PFSK-1 (cell line): ENCODE measurements around the gene RPS4Y1.

Experiments used
- FOXP2 ChIP-seq: optimal IDR thresholded peaks from 2 replicates; pipeline ENCODE3; 2011; ENCODE audit warnings: borderline replicate concordance, control low read depth, inconsistent platforms; ENCODE audit not compliant: insufficient read depth; ENCODE audit errors: extremely low read length, extremely low read depth
- POLR2AphosphoS5 ChIP-seq: IDR thresholded peaks from 2 replicates; pipeline ENCODE4 v1.6.1; 2012; ENCODE audit warnings: low read depth, mild to moderate bottlenecking, control low read depth, low read length, moderate library complexity
- SIN3A ChIP-seq: IDR thresholded peaks from 2 replicates; pipeline ENCODE4 v1.6.1; 2012; ENCODE audit warnings: mild to moderate bottlenecking, low read length, moderate library complexity, borderline replicate concordance; ENCODE audit not compliant: insufficient read depth
- TAF1 ChIP-seq: IDR thresholded peaks from 2 replicates; pipeline ENCODE4 v1.6.1; 2012; ENCODE audit warnings: low read length, control low read depth, borderline replicate concordance; ENCODE audit not compliant: insufficient read depth
- TF ChIP-seq, protein P1 (sequence below), 2 experiments: IDR thresholded peaks; 2 replicates each; pipeline versions ENCODE4 v1.6.1 to v1.8.0; 2011 to 2012; ENCODE audit warnings: low read depth in 2 of 2, low read length in 2 of 2, control low read depth in 1 of 2, inconsistent platforms in 1 of 2, mild to moderate bottlenecking in 1 of 2, moderate library complexity in 1 of 2; ENCODE audit not compliant: insufficient read depth in 1 of 2

RPS4Y1 gene

DNA sequence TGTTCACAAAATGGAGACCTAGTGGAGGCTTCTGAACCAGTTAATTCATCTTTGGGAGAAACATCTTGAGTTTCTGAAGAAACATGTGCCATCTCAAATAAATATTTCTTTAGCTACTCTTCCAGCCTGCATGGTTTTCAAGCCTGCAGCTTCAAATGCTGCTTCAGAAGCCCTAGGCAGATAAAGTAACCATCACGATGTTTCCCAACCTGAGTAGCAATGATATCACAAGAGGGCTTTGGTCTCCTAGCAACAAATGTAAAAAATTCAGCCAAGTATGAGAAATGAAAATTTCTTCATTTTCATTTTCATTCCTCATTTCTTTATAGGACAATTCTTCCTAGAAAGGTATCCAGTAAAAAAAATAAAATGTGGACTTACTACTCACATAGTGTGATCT, 42.2 kb downstream of the RPS4Y1 start:
- TF ChIP-seq POLR2AphosphoS5 (no peak), SIN3A (no peak), FOXP2 (no peak), TAF1 (no peak)
- TF ChIP-seq, protein P1, sequence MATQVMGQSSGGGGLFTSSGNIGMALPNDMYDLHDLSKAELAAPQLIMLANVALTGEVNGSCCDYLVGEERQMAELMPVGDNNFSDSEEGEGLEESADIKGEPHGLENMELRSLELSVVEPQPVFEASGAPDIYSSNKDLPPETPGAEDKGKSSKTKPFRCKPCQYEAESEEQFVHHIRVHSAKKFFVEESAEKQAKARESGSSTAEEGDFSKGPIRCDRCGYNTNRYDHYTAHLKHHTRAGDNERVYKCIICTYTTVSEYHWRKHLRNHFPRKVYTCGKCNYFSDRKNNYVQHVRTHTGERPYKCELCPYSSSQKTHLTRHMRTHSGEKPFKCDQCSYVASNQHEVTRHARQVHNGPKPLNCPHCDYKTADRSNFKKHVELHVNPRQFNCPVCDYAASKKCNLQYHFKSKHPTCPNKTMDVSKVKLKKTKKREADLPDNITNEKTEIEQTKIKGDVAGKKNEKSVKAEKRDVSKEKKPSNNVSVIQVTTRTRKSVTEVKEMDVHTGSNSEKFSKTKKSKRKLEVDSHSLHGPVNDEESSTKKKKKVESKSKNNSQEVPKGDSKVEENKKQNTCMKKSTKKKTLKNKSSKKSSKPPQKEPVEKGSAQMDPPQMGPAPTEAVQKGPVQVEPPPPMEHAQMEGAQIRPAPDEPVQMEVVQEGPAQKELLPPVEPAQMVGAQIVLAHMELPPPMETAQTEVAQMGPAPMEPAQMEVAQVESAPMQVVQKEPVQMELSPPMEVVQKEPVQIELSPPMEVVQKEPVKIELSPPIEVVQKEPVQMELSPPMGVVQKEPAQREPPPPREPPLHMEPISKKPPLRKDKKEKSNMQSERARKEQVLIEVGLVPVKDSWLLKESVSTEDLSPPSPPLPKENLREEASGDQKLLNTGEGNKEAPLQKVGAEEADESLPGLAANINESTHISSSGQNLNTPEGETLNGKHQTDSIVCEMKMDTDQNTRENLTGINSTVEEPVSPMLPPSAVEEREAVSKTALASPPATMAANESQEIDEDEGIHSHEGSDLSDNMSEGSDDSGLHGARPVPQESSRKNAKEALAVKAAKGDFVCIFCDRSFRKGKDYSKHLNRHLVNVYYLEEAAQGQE (IDR thresholded peaks at IDR 0.05; ENCODE audit: insufficient read depth in 1 of 2, low read depth in 2 of 2, low read length in 2 of 2): no peak

DNA sequence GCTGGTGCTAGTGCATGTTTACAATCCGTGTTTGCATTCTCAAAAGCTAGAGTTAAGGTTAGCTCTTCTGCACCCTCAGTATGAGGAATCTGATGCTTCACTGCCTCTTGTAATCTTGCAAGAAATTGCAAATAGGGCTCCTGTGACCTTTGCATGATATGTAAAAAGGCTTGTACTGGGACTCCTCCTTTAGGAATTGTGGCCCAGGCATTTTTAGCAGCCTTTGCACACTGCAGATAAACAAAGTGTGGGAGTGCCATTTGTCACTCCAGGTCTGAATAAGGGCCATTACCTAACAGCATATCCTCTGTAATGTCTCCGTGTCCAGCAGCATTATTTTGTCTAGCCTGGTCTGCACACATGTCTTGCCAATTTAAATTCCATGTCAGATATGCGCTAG, 44.5 kb downstream of the RPS4Y1 start:
- no peak for TF ChIP-seq TAF1
- TF ChIP-seq, protein P1 (IDR thresholded peaks at IDR 0.05; ENCODE audit: insufficient read depth in 1 of 2, low read depth in 2 of 2, low read length in 2 of 2): no peak
- no peak for TF ChIP-seq SIN3A
- no peak for TF ChIP-seq POLR2AphosphoS5
- TF ChIP-seq FOXP2: no peak

DNA sequence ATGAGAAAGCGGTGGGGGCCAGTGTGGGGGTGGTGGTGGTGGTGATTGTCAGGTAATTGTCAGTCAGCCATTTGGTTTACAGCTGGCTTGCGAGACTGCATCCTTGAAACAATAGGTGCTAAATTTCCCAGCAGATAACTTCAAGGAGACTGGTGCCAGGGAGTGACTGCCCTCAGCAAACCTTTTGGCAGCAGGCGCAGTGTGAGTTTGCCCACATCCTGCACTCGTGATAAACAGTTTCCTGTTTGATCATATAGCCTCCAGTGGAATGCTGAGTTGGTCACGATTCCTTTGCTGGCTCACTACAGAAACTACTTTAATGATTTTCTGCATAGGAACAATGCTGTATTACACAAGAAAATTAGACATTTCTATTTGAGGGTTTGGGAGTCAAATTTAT, 46.0 kb downstream of the RPS4Y1 start:
- TF ChIP-seq SIN3A: no peak
- TF ChIP-seq TAF1: no peak
- TF ChIP-seq, protein P1 (IDR thresholded peaks at IDR 0.05; ENCODE audit: insufficient read depth in 1 of 2, low read depth in 2 of 2, low read length in 2 of 2): no peak
- TF ChIP-seq FOXP2: no peak
- TF ChIP-seq POLR2AphosphoS5: no peak

DNA sequence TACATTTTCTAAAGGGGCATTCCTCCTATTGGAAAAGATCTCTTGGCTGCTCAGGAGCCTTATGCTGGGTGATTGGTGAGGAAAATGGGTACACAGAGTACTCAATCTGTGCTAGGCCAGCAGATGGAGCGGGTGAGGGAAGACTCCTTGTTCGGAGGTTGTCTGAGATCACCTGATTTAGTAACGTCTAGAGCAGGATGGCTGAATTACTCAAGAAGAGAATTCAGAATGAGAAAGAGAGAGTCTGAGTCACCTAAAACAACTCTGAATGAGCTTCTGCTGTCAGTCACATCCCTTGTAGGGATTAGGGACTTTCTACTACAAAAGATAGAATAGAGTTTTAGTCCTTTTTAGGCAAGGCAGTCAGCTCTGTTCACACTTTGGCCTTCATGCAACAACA, 46.6 kb downstream of the RPS4Y1 start:
- no peak for TF ChIP-seq POLR2AphosphoS5
- no peak for TF ChIP-seq SIN3A
- TF ChIP-seq, protein P1 (IDR thresholded peaks at IDR 0.05; ENCODE audit: insufficient read depth in 1 of 2, low read depth in 2 of 2, low read length in 2 of 2): no peak
- no peak for TF ChIP-seq TAF1
- no peak for TF ChIP-seq FOXP2

DNA sequence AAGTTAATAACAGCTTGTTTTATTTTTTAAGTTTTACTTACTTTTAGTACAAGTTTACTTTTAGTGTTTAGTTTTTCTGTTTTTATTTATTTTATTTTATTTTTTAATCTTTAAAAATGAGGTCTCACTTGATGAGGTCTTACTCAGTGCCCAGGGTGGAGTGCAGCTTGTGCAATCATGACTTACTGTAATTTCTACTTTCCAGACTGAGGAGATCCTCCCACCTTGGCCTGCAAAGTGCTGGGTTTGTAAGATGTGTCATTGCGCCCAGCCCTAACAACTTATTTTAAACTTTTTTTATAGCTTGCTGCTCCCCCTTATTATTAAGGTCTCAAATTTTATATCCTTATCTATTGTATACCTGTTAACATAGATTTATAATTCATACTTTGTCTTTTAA, 52.1 kb downstream of the RPS4Y1 start:
- TF ChIP-seq SIN3A (no peak), FOXP2 (no peak), POLR2AphosphoS5 (no peak), TAF1 (no peak)
- TF ChIP-seq, protein P1 (IDR thresholded peaks at IDR 0.05; ENCODE audit: insufficient read depth in 1 of 2, low read depth in 2 of 2, low read length in 2 of 2): no peak
